ENCODE measurements around the gene TMEM169.

DNA sequence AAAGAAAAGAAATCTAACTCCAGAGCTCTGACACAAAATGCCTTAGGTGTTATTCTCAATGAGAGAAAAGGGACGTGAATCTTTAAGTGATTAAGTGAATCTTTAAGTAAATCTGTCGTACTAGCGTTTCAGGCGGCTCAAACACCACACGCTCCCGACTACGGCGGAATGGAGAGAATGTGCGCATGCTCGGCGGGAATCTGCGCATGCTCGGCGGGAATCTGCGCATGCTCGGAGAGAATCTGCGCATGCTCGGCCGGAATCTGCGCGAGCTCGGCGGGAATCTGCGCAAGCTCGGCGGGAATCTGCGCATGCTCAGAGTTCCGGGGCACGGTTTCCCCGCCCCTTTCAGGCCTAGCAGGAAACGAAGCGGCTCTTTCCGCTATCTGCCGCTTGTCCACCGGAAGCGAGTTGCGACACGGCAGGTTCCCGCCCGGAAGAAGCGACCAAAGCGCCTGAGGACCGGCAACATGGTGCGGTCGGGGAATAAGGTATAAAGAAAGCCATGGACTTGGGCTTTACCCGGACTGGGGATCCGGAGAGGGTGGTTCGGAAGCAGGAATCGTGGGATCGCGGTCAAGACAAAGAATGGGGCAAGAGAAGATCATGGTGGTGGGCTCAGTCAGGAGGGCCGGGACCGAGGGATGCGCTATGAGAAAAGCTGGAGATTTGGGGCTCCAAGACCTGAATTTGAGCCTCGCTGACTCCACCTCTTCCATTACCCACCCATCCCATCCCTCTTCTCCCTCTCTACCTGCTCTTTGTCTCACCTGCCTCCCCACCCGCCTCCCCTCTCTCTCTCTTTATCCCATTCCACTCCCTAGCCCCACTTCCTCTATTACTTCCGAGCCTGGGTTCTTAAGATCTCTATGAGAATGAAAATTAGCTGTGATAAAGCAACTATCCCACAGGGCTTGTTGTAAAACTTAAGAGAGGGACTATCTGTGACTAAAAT, 27.5 kb downstream of the TMEM169 start, which contains the start of gene XRCC5:
- TF ChIP-seq ZNF629 (CRISPR knock-in tag; conservative IDR thresholded peaks at IDR 0.05) = peak; percentile 25; the same call in 1 of the 2 replicates
- TF ChIP-seq, protein P1, sequence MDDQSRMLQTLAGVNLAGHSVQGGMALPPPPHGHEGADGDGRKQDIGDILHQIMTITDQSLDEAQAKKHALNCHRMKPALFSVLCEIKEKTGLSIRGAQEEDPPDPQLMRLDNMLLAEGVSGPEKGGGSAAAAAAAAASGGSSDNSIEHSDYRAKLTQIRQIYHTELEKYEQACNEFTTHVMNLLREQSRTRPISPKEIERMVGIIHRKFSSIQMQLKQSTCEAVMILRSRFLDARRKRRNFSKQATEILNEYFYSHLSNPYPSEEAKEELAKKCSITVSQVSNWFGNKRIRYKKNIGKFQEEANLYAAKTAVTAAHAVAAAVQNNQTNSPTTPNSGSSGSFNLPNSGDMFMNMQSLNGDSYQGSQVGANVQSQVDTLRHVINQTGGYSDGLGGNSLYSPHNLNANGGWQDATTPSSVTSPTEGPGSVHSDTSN (CRISPR knock-in tag; IDR thresholded peaks at IDR 0.05; ENCODE audit: borderline replicate concordance) = no peak
- TF ChIP-seq EHMT2 (IDR thresholded peaks at IDR 0.05; ENCODE audit: borderline replicate concordance, low read depth, low read length) = no peak
- peak; percentile 93 for TF ChIP-seq POLR2AphosphoS5 (IDR thresholded peaks at IDR 0.05; ENCODE audit: low read depth, low read length)
- TF ChIP-seq POLR2A (IDR thresholded peaks at IDR 0.05; ENCODE audit: insufficient read depth in 1 of 2, low read depth in 2 of 2, low read length in 2 of 2) = peak; percentile 78 to 91
- TF ChIP-seq SMC3 (IDR thresholded peaks at IDR 0.05; ENCODE audit: low read length) = no peak; the same call in 1 of the 2 replicates
- 0 out of 2 replicates have a peak, but pooled peaks have one; percentile 66 for TF ChIP-seq ESRRA (CRISPR knock-in tag; IDR thresholded peaks at IDR 0.05; ENCODE audit: low read depth)
